ENCODE data around the gene SLC5A5. TPM values are rescaled to one million over a fixed set of nuclear protein-coding genes. Genes with fewer than 3 reads are reported as not detected.
A peak's percentile ranks its signal among the peaks of the same experiment; 100 is the strongest.

SLC5A5 gene
- total and polyA plus RNA-seq, 10 of the 15 experiments (the other 5 are each of a cell fraction or from before 2014, with no cell fraction given), result 0.02 to 0.08 (median 0.05) TPM; not detected in 3

GRCh38 chr19:17893766-17894165 lies 22.0 kb downstream of the SLC5A5 start:
- RAD21 ChIA-PET (ENCODE audit: unreplicated experiment), result no interaction called here
- SMC1A ChIA-PET (ENCODE audit: uncharacterized antibody, unreplicated experiment), result no interaction called here
- Histone ChIP-seq H3K27me3 (replicated peaks in 1 of 2; ENCODE audit: control insufficient read depth in 2 of 2, insufficient read depth in 2 of 2, low read length in 1 of 2) (no peaks in the 10 kb centered on the region; a peak in 1 of 4 replicates), H3K4me2 (ENCODE audit: control insufficient read depth, insufficient read depth) (no peak overlapping the region), H2AFZ (ENCODE audit: control insufficient read depth, low read depth, low read length) (no peak overlapping the region), H3K36me3 (ENCODE audit: control insufficient read depth in 2 of 2, insufficient read depth in 2 of 2, low read length in 1 of 2) (no peaks in the 10 kb centered on the region), H4K20me1 (ENCODE audit: control insufficient read depth, insufficient read depth) (no peaks in the 10 kb centered on the region), H3K4me3 (no peak overlapping the region), H3K79me2 (ENCODE audit: control insufficient read depth, insufficient read depth, low read length) (no peaks in the 10 kb centered on the region), H3K4me1 (ENCODE audit: control insufficient read depth, insufficient read depth, low read length) (no peaks in the 10 kb centered on the region), H3K27ac (ENCODE audit: control insufficient read depth, insufficient read depth) (no peak overlapping the region), H3K9me3 (replicated peaks; ENCODE audit: control insufficient read depth, insufficient read depth, low read length) (no peaks in the 10 kb centered on the region), H3K9ac (ENCODE audit: control insufficient read depth, insufficient read depth, low read length) (no peak overlapping the region)
- CTCF ChIA-PET, result no interaction called here
- no peak for TF ChIP-seq IRF4 (IDR thresholded peaks at IDR 0.05; ENCODE audit: low read depth, low read length)
- TF ChIP-seq RELB (IDR thresholded peaks at IDR 0.05; ENCODE audit: low read depth), result no peak
- no peak for TF ChIP-seq SMAD1 (IDR thresholded peaks at IDR 0.05; ENCODE audit: low read depth, partially characterized antibody)
- no peak for TF ChIP-seq ZZZ3 (IDR thresholded peaks at IDR 0.05; ENCODE audit: control insufficient read depth, insufficient read length, low read depth)
- TF ChIP-seq EP300 (IDR thresholded peaks at IDR 0.05; ENCODE audit: borderline replicate concordance in 1 of 2, control insufficient read depth in 1 of 2, low read depth in 2 of 2, low read length in 2 of 2), result no peak
- TF ChIP-seq STAT1 (conservative IDR thresholded peaks at IDR 0.05), result no peak
- no peak for ATAC-seq
- intact Hi-C loops (cut with micrococcal nuclease; ENCODE audit: unreplicated experiment), result no loop called here
- POLR2A ChIA-PET, result no interaction called here
- 50% methylated on average over 9 of the region's 9 CpGs for WGBS (ENCODE audit: insufficient coverage, insufficient replicate concordance, low lambda C conversion rate, missing lambda C conversion rate)
- in situ Hi-C loops (cut with MboI), result no loop called here
- FAIRE-seq, result no peak
- no peak for DNase-seq (ENCODE audit: low read depth, low spot score)
- no TSS peak for BruUV-seq (replicated peaks)

- 16% methylated on average over 6 of the region's 6 CpGs for WGBS (ENCODE audit: insufficient coverage, insufficient replicate concordance, low lambda C conversion rate, missing lambda C conversion rate)
- in situ Hi-C loops (cut with MboI), result no loop called here
- Histone ChIP-seq H3K9ac (ENCODE audit: control insufficient read depth, insufficient read depth, low read length) (no peak overlapping the region), H3K4me2 (ENCODE audit: control insufficient read depth, insufficient read depth) (no peak overlapping the region), H3K27me3 (replicated peaks in 1 of 2; ENCODE audit: control insufficient read depth in 2 of 2, insufficient read depth in 2 of 2, low read length in 1 of 2) (no peaks in the 10 kb centered on the region), H3K4me3 (no peak overlapping the region), H3K4me1 (ENCODE audit: control insufficient read depth, insufficient read depth, low read length) (no peaks in the 10 kb centered on the region), H3K36me3 (ENCODE audit: control insufficient read depth in 2 of 2, insufficient read depth in 2 of 2, low read length in 1 of 2) (no peaks in the 10 kb centered on the region), H4K20me1 (ENCODE audit: control insufficient read depth, insufficient read depth) (no peaks in the 10 kb centered on the region), H3K27ac (ENCODE audit: control insufficient read depth, insufficient read depth) (no peak overlapping the region), H3K79me2 (ENCODE audit: control insufficient read depth, insufficient read depth, low read length) (no peaks in the 10 kb centered on the region), H3K9me3 (replicated peaks; ENCODE audit: control insufficient read depth, insufficient read depth, low read length) (no peaks in the 10 kb centered on the region; the same call in 2 of the 3 replicates), H2AFZ (ENCODE audit: control insufficient read depth, low read depth, low read length) (no peak overlapping the region)
- no peak for FAIRE-seq
- intact Hi-C loops (cut with micrococcal nuclease; ENCODE audit: unreplicated experiment), result no loop called here
- POLR2A ChIA-PET, result no interaction called here
- no peak for DNase-seq (ENCODE audit: low read depth, low spot score)
- SMC1A ChIA-PET (ENCODE audit: uncharacterized antibody, unreplicated experiment), result no interaction called here
- TF ChIP-seq NR2C1 (IDR thresholded peaks at IDR 0.05) (no peak), RUNX3 (IDR thresholded peaks at IDR 0.05; ENCODE audit: low read length) (0 out of 2 replicates have a peak, but pooled peaks have one; percentile 14)
- no peak for ATAC-seq
- CTCF ChIA-PET, result no interaction called here
- RAD21 ChIA-PET (ENCODE audit: unreplicated experiment), result no interaction called here
- BruUV-seq (replicated peaks), result no TSS peak
These were observed 31.0 kb downstream of the SLC5A5 start for GRCh38 chr19:17902701-17903100.
